Esophagus muscularis mucosa (tissue), 4 donors: Measurements from ENCODE around the gene CAPN11. TPM values are rescaled to one million over a fixed set of nuclear protein-coding genes. Genes with fewer than 3 reads are reported as not detected.

Source experiments
- DNase-seq: peaks from one replicate; pipeline ENCODE4 v3.0.0-alpha.2; 2017; ENCODE audit errors: extremely low spot score
- H3K27ac ChIP-seq, 4 donors: fragments of 200-600 bp; sonication (generic); replicated peaks in 1 of 4; 1 replicate in 3 of 4; 2 replicates in 1 of 4; pipeline ENCODE4 v1.5.1; 2016 to 2019; ENCODE audit warnings: mild to moderate bottlenecking in 1 of 4
- H3K27me3 ChIP-seq, 4 donors: fragments of 200-600 bp; sonication (generic); one replicate each; pipeline versions ENCODE4 v1.5.1 to v1.6.0; 2016 to 2019
- H3K36me3 ChIP-seq, 4 donors: fragments of 200-600 bp; sonication (generic); one replicate each; pipeline ENCODE4 v1.5.1; 2016 to 2019
- H3K4me1 ChIP-seq, 4 donors: fragments of 200-600 bp; sonication (generic); one replicate each; pipeline ENCODE4 v1.5.1; 2016 to 2019
- H3K4me3 ChIP-seq, 4 donors: fragments of 200-600 bp; sonication (generic); 1 replicate in 2 of 4; 2 replicates in 2 of 4; pipeline ENCODE4 v1.5.1; 2016 to 2019; ENCODE audit warnings: mild to moderate bottlenecking in 4 of 4, moderate library complexity in 1 of 4
- H3K9me3 ChIP-seq, 4 donors: fragments of 200-600 bp; sonication (generic); 1 replicate in 3 of 4; 2 replicates in 1 of 4; pipeline ENCODE4 v1.5.1; 2016 to 2019
- CTCF ChIP-seq, 3 experiments: fragments of 200-600 bp in 2 of 3; fragments of 450-650 bp in 1 of 3; sonication (generic) in 2 of 3; IDR thresholded peaks; one replicate each; pipeline ENCODE4 v1.5.1; 2017 to 2019; ENCODE audit warnings: antibody characterized with exemption in 3 of 3, mild to moderate bottlenecking in 2 of 3, moderate library complexity in 1 of 3
- EP300 ChIP-seq: sonication (generic); formaldehyde crosslinking; IDR thresholded peaks from one replicate; pipeline ENCODE4 v1.6.1; 2017; ENCODE audit warnings: antibody characterized with exemption
- POLR2A ChIP-seq: fragments of 450-650 bp; IDR thresholded peaks from one replicate; pipeline ENCODE4 v1.6.1; 2017; ENCODE audit warnings: antibody characterized with exemption, moderate library complexity, mild to moderate bottlenecking, low read depth
- POLR2AphosphoS5 ChIP-seq, 2 donors: sonication (generic); formaldehyde crosslinking; IDR thresholded peaks; one replicate each; pipeline ENCODE4 v1.6.1; 2017; ENCODE audit warnings: antibody characterized with exemption in 2 of 2
- WGBS: methylation state at CpG from one replicate; pipeline ENCODE4 v1.1.5; 2018; 5-methylcytosine and 5-hydroxymethylcytosine counted together
- intact Hi-C: fragments of 100-400 bp; cut with DNase I; formaldehyde crosslinking; loops from one replicate; pipeline ENCODE4 v1.15.1; 2023
- total RNA-seq, 4 donors: library from RNA; depleted of rRNA; stranded (reverse); fragments of >200 nt; gene quantifications; one replicate each; pipeline versions ENCODE4 v1.1.0 to v1.2.1, GENCODE V29; 2016

CAPN11 gene
- total RNA-seq, 4 donors from 2014 or later = 0.39 to 0.83 (median 0.50) TPM; not detected in 1

- WGBS = 62% methylated on average over 14 of the region's 16 CpGs
- intact Hi-C loops = no loop called here
- H3K27ac ChIP-seq = no peak overlapping the region
Measured at GRCh38 chr6:44166591-44167184, 8.1 kb downstream of the CAPN11 start.

DNA sequence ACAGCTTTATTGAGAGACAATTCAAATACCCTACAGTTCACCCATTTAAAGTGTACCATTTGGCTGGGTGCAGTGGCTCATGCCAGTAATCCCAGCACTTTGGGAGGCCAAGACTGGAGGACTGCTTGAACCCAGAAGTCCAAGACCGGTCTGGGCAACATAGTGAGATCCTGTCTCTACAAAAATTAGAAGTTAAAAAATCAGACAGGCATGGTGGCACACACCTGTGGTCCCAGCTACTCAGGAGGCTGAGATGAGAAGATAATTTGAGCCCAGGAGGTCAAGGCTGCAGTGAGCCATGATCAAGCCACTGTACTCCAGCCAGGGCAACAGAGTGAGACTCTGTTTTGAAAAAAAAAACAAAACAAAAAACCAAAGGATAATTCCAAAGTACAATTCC is 8.9 kb downstream of the CAPN11 start:
- WGBS = 88% methylated on average over 1 of the region's 1 CpG
- no peaks in the 10 kb centered on the region for H3K36me3 ChIP-seq
- DNase-seq = no peak
- no peak overlapping the region for H3K27ac ChIP-seq
- peaks cover 0 to 7% (median 2%) of the 10 kb centered on the region in 4 donors for H3K4me1 ChIP-seq
- H3K4me3 ChIP-seq = no peak overlapping the region
- TF ChIP-seq CTCF (IDR thresholded peaks at IDR 0.05) (no peak), POLR2AphosphoS5 (IDR thresholded peaks at IDR 0.05) (no peak), POLR2A (no peak), EP300 (no peak)
- intact Hi-C loops = no loop called here
- no peaks in the 10 kb centered on the region for H3K9me3 ChIP-seq
- H3K27me3 ChIP-seq = peaks cover 0 to 14% (median 0%) of the 10 kb centered on the region in 4 donors

More at GRCh38 chr6:44166591-44167184, 8.1 kb downstream of the CAPN11 start:
- H3K27me3 ChIP-seq = peaks cover 0 to 14% (median 0%) of the 10 kb centered on the region in 4 donors
- no peaks in the 10 kb centered on the region for H3K36me3 ChIP-seq
- H3K9me3 ChIP-seq = no peaks in the 10 kb centered on the region
- no peak overlapping the region for H3K4me3 ChIP-seq
- no peak for TF ChIP-seq CTCF (IDR thresholded peaks at IDR 0.05)
- no peak for TF ChIP-seq POLR2AphosphoS5 (IDR thresholded peaks at IDR 0.05)
- TF ChIP-seq EP300 = no peak
- TF ChIP-seq POLR2A = no peak
- no peak for DNase-seq
- peaks cover 0 to 6% (median 0%) of the 10 kb centered on the region in 4 donors for H3K4me1 ChIP-seq

DNA sequence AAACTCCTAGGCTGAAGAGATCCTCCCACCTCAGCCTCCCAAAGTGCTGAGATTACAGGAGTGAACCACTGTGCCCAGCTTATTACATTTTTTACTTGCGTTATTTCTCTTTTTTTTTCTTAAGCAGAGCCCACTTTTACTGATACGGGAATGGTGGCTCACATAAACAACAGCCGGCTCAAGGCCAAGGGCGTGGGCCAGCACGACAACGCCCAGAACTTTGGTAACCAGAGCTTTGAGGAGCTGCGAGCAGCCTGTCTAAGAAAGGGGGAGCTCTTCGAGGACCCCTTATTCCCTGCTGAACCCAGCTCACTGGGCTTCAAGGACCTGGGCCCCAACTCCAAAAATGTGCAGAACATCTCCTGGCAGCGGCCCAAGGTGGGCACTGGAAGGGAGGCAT is 10.5 kb downstream of the CAPN11 start:
- Histone ChIP-seq H3K27ac (no peak overlapping the region), H3K36me3 (no peaks in the 10 kb centered on the region)
- WGBS = 68% methylated on average over 9 of the region's 9 CpGs

DNA sequence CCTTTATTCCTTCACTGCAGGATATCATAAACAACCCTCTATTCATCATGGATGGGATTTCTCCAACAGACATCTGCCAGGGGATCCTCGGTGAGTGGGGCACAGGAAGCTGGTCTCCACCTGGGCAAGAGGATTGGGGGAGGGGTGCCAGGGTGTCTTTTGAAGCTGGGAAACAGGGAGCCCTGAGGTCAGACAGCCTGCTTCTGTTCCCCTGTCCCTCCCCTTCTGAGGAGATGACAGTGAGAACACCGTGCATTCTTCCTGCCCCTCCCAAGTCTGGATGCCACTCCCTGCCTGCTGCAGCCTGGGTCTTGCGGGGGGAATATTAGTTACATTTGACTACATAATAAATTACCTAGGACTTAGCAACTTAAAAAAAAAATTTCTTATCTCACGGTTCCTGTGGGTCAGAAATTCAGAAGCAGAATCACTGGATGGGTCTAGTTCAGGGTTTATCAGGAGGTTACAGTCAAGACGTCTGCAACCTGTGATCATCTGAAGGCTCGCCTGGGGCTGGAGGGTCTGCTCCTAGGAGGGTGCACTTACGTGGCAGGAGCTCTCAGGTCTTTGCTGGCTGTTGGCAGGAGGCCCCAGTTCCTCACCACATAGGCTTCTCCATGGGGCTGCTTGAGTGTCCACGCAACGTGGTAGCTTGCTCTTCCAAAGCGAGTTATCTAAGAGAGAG is 11.4 kb downstream of the CAPN11 start:
- intact Hi-C loops = loop anchor here (5.0 kb wide), 2 partner anchors 67 to 167 kb away; no protein-coding TSS in a partner anchor
- H3K36me3 ChIP-seq = no peaks in the 10 kb centered on the region
- no peak for TF ChIP-seq EP300
- no peak for TF ChIP-seq POLR2A
- no peak for TF ChIP-seq POLR2AphosphoS5 (IDR thresholded peaks at IDR 0.05)
- TF ChIP-seq CTCF (IDR thresholded peaks at IDR 0.05) = no peak
- no peak overlapping the region for H3K4me3 ChIP-seq
- peaks cover 0 to 3% (median 0%) of the 10 kb centered on the region in 4 donors for H3K27me3 ChIP-seq
- H3K9me3 ChIP-seq = no peaks in the 10 kb centered on the region
- WGBS = 85% methylated on average over 9 of the region's 10 CpGs
- no peak overlapping the region for H3K27ac ChIP-seq
- peaks cover 4 to 13% (median 7%) of the 10 kb centered on the region in 4 donors for H3K4me1 ChIP-seq
- no peak for DNase-seq

More for the DNA sequence above, 10.5 kb downstream of the CAPN11 start:
- no peak for DNase-seq
- Histone ChIP-seq H3K4me3 (no peak overlapping the region), H3K4me1 (peaks cover 4 to 13% (median 7%) of the 10 kb centered on the region in 4 donors), H3K9me3 (no peaks in the 10 kb centered on the region), H3K27me3 (peaks cover 0 to 8% (median 0%) of the 10 kb centered on the region in 4 donors)
- TF ChIP-seq EP300 = no peak
- TF ChIP-seq POLR2AphosphoS5 (IDR thresholded peaks at IDR 0.05) = no peak
- no peak for TF ChIP-seq POLR2A
- TF ChIP-seq CTCF (IDR thresholded peaks at IDR 0.05) = no peak
- intact Hi-C loops = no loop called here
